ENCODE results near the gene TMSB10. TPM values are rescaled to one million over a fixed set of nuclear protein-coding genes. Genes with fewer than 3 reads are reported as not detected.

The TMSB10 gene
- total and polyA plus RNA-seq, 9 donors = 1,195 to 3,326 (median 1,572) TPM

GRCh38 chr2:84925724-84926376, 20.4 kb downstream of the TMSB10 start:
- peak overlapping the region; percentile 3 for H3K4me3 ChIP-seq (ENCODE audit: low read length)
- DNase-seq = peak; percentile 91
- H3K27me3 ChIP-seq (ENCODE audit: control insufficient read depth, insufficient read depth, low read length) = peaks cover 5% of the 10 kb centered on the region
- no peak overlapping the region for H3K27ac ChIP-seq (ENCODE audit: low read length)
- under 1% methylated on average over 26 of the region's 34 CpGs for WGBS (ENCODE audit: insufficient coverage)
- no peaks in the 10 kb centered on the region for H3K36me3 ChIP-seq (ENCODE audit: control insufficient read depth, insufficient read depth, low read length)
- no peaks in the 10 kb centered on the region for H3K9me3 ChIP-seq (replicated peaks; ENCODE audit: control insufficient read depth, low read depth, low read length)
- peaks cover 15% of the 10 kb centered on the region for H3K4me1 ChIP-seq (ENCODE audit: control insufficient read depth, insufficient read depth, low read length)

GRCh38 chr2:84927275-84927627, 21.8 kb downstream of the TMSB10 start:
- Histone ChIP-seq H3K36me3 (ENCODE audit: control insufficient read depth, insufficient read depth, low read length) (no peaks in the 10 kb centered on the region), H3K27me3 (ENCODE audit: control insufficient read depth, insufficient read depth, low read length) (peaks cover 5% of the 10 kb centered on the region), H3K4me1 (ENCODE audit: control insufficient read depth, insufficient read depth, low read length) (peaks cover 15% of the 10 kb centered on the region), H3K27ac (ENCODE audit: low read length) (no peak overlapping the region), H3K4me3 (ENCODE audit: low read length) (no peak overlapping the region), H3K9me3 (replicated peaks; ENCODE audit: control insufficient read depth, low read depth, low read length) (no peaks in the 10 kb centered on the region)
- DNase-seq = no peak
- no CpG with 5 or more reads among the region's 3 CpGs for WGBS (ENCODE audit: insufficient coverage)

- Histone ChIP-seq H3K4me3 (ENCODE audit: low read length) (no peak overlapping the region), H3K9me3 (replicated peaks; ENCODE audit: control insufficient read depth, low read depth, low read length) (no peaks in the 10 kb centered on the region), H3K27ac (ENCODE audit: low read length) (no peak overlapping the region), H3K36me3 (ENCODE audit: control insufficient read depth, insufficient read depth, low read length) (no peaks in the 10 kb centered on the region), H3K27me3 (ENCODE audit: control insufficient read depth, insufficient read depth, low read length) (peaks cover 5% of the 10 kb centered on the region), H3K4me1 (ENCODE audit: control insufficient read depth, insufficient read depth, low read length) (peaks cover 5% of the 10 kb centered on the region)
- no peak for DNase-seq
- WGBS (ENCODE audit: insufficient coverage) = 64% methylated on average over 1 of the region's 1 CpG
Measured at GRCh38 chr2:84931384-84931821, 25.9 kb downstream of the TMSB10 start.

GRCh38 chr2:84938194-84938879, 32.9 kb downstream of the TMSB10 start:
- Histone ChIP-seq H3K27me3 (ENCODE audit: control insufficient read depth, insufficient read depth, low read length) (no peaks in the 10 kb centered on the region), H3K4me1 (ENCODE audit: control insufficient read depth, insufficient read depth, low read length) (peaks cover 3% of the 10 kb centered on the region), H3K9me3 (replicated peaks; ENCODE audit: control insufficient read depth, low read depth, low read length) (no peaks in the 10 kb centered on the region), H3K4me3 (ENCODE audit: low read length) (no peak overlapping the region), H3K27ac (ENCODE audit: low read length) (no peak overlapping the region), H3K36me3 (ENCODE audit: control insufficient read depth, insufficient read depth, low read length) (no peaks in the 10 kb centered on the region)
- no peak for DNase-seq
- 78% methylated on average over 1 of the region's 5 CpGs for WGBS (ENCODE audit: insufficient coverage)

GRCh38 chr2:84939426-84940087, 34.1 kb downstream of the TMSB10 start:
- H3K27me3 ChIP-seq (ENCODE audit: control insufficient read depth, insufficient read depth, low read length) = no peaks in the 10 kb centered on the region
- H3K36me3 ChIP-seq (ENCODE audit: control insufficient read depth, insufficient read depth, low read length) = no peaks in the 10 kb centered on the region
- no peak for DNase-seq
- no peaks in the 10 kb centered on the region for H3K9me3 ChIP-seq (replicated peaks; ENCODE audit: control insufficient read depth, low read depth, low read length)
- H3K4me1 ChIP-seq (ENCODE audit: control insufficient read depth, insufficient read depth, low read length) = peaks cover 3% of the 10 kb centered on the region
- H3K4me3 ChIP-seq (ENCODE audit: low read length) = no peak overlapping the region
- H3K27ac ChIP-seq (ENCODE audit: low read length) = no peak overlapping the region
- 45% methylated on average over 9 of the region's 9 CpGs for WGBS (ENCODE audit: insufficient coverage)

- Histone ChIP-seq H3K27me3 (ENCODE audit: control insufficient read depth, insufficient read depth, low read length) (no peaks in the 10 kb centered on the region), H3K36me3 (ENCODE audit: control insufficient read depth, insufficient read depth, low read length) (no peaks in the 10 kb centered on the region), H3K4me1 (ENCODE audit: control insufficient read depth, insufficient read depth, low read length) (peaks cover 3% of the 10 kb centered on the region), H3K9me3 (replicated peaks; ENCODE audit: control insufficient read depth, low read depth, low read length) (no peaks in the 10 kb centered on the region), H3K27ac (ENCODE audit: low read length) (no peak overlapping the region), H3K4me3 (ENCODE audit: low read length) (no peak overlapping the region)
- WGBS (ENCODE audit: insufficient coverage) = no CpG with 5 or more reads among the region's 3 CpGs
- no peak for DNase-seq
Measured at GRCh38 chr2:84940088-84940470, 34.6 kb downstream of the TMSB10 start.

GRCh38 chr2:84940831-84941412, 35.5 kb downstream of the TMSB10 start:
- no peak overlapping the region for H3K4me3 ChIP-seq (ENCODE audit: low read length)
- no peak overlapping the region for H3K27ac ChIP-seq (ENCODE audit: low read length)
- H3K27me3 ChIP-seq (ENCODE audit: control insufficient read depth, insufficient read depth, low read length) = no peaks in the 10 kb centered on the region
- WGBS (ENCODE audit: insufficient coverage) = no CpG with 5 or more reads among the region's 3 CpGs
- H3K36me3 ChIP-seq (ENCODE audit: control insufficient read depth, insufficient read depth, low read length) = no peaks in the 10 kb centered on the region
- DNase-seq = no peak
- peaks cover 3% of the 10 kb centered on the region for H3K4me1 ChIP-seq (ENCODE audit: control insufficient read depth, insufficient read depth, low read length)
- no peaks in the 10 kb centered on the region for H3K9me3 ChIP-seq (replicated peaks; ENCODE audit: control insufficient read depth, low read depth, low read length)

GRCh38 chr2:84942166-84942565, 36.7 kb downstream of the TMSB10 start:
- Histone ChIP-seq H3K36me3 (ENCODE audit: control insufficient read depth, insufficient read depth, low read length) (no peaks in the 10 kb centered on the region), H3K27ac (ENCODE audit: low read length) (no peak overlapping the region), H3K4me3 (ENCODE audit: low read length) (no peak overlapping the region), H3K27me3 (ENCODE audit: control insufficient read depth, insufficient read depth, low read length) (no peaks in the 10 kb centered on the region), H3K4me1 (ENCODE audit: control insufficient read depth, insufficient read depth, low read length) (peaks cover 3% of the 10 kb centered on the region), H3K9me3 (replicated peaks; ENCODE audit: control insufficient read depth, low read depth, low read length) (no peaks in the 10 kb centered on the region)
- DNase-seq = no peak
- 93% methylated on average over 2 of the region's 2 CpGs for WGBS (ENCODE audit: insufficient coverage)

GRCh38 chr2:84942964-84943421, 37.5 kb downstream of the TMSB10 start:
- Histone ChIP-seq H3K36me3 (ENCODE audit: control insufficient read depth, insufficient read depth, low read length) (no peaks in the 10 kb centered on the region), H3K9me3 (replicated peaks; ENCODE audit: control insufficient read depth, low read depth, low read length) (no peaks in the 10 kb centered on the region), H3K27ac (ENCODE audit: low read length) (no peak overlapping the region), H3K27me3 (ENCODE audit: control insufficient read depth, insufficient read depth, low read length) (no peaks in the 10 kb centered on the region), H3K4me3 (ENCODE audit: low read length) (no peak overlapping the region), H3K4me1 (ENCODE audit: control insufficient read depth, insufficient read depth, low read length) (peaks cover 3% of the 10 kb centered on the region)
- DNase-seq = no peak
- 100% methylated on average over 1 of the region's 4 CpGs for WGBS (ENCODE audit: insufficient coverage)

- Histone ChIP-seq H3K27me3 (ENCODE audit: control insufficient read depth, insufficient read depth, low read length) (no peaks in the 10 kb centered on the region), H3K27ac (ENCODE audit: low read length) (no peak overlapping the region), H3K4me1 (ENCODE audit: control insufficient read depth, insufficient read depth, low read length) (peaks cover 3% of the 10 kb centered on the region), H3K9me3 (replicated peaks; ENCODE audit: control insufficient read depth, low read depth, low read length) (no peaks in the 10 kb centered on the region), H3K4me3 (ENCODE audit: low read length) (no peak overlapping the region), H3K36me3 (ENCODE audit: control insufficient read depth, insufficient read depth, low read length) (no peaks in the 10 kb centered on the region)
- WGBS (ENCODE audit: insufficient coverage) = 66% methylated on average over 3 of the region's 7 CpGs
- DNase-seq = no peak
Measured at GRCh38 chr2:84944295-84944909, 38.9 kb downstream of the TMSB10 start.
